Measurements from ENCODE around the gene HDDC3.

Gene HDDC3

GRCh38 chr15:90931828-90932659 is at the start of gene HDDC3:
TSS of gene HDDC3 (minus strand) at chr15:90932549. CDS start at chr15:90932540, 9 bp downstream.
- peak; percentile 97 for DNase-seq (ENCODE audit: low spot score)

- no peak for DNase-seq (ENCODE audit: low spot score)
Measured at GRCh38 chr15:90982135-90982534, 49.8 kb upstream of the HDDC3 start.

GRCh38 chr15:90981681-90982080 is 49.3 kb upstream of the HDDC3 start:
- DNase-seq (ENCODE audit: low spot score), result no peak

- DNase-seq (ENCODE audit: low spot score), result no peak
Measured at GRCh38 chr15:90979582-90979981, 47.2 kb upstream of the HDDC3 start.

GRCh38 chr15:90974216-90974615 is 41.9 kb upstream of the HDDC3 start:
- no peak for DNase-seq (ENCODE audit: low spot score)

GRCh38 chr15:90972133-90972532 is 39.8 kb upstream of the HDDC3 start:
- DNase-seq (ENCODE audit: low spot score), result no peak

- DNase-seq (ENCODE audit: low spot score), result no peak
Measured at GRCh38 chr15:90970274-90970673, 37.9 kb upstream of the HDDC3 start.

- no peak for DNase-seq (ENCODE audit: low spot score)
Measured at GRCh38 chr15:90968434-90968833, 36.1 kb upstream of the HDDC3 start.

GRCh38 chr15:90967206-90967605 is 34.9 kb upstream of the HDDC3 start:
- no peak for DNase-seq (ENCODE audit: low spot score)

GRCh38 chr15:90966262-90966661 is 33.9 kb upstream of the HDDC3 start:
- no peak for DNase-seq (ENCODE audit: low spot score)

GRCh38 chr15:90962021-90962420 is 29.7 kb upstream of the HDDC3 start:
- no peak for DNase-seq (ENCODE audit: low spot score)

GRCh38 chr15:90960298-90961091 is 28.1 kb upstream of the HDDC3 start:
- no peak for DNase-seq (ENCODE audit: low spot score)

GRCh38 chr15:90959894-90960293 is 27.5 kb upstream of the HDDC3 start:
- DNase-seq (ENCODE audit: low spot score), result no peak

GRCh38 chr15:90959028-90959595 is 26.8 kb upstream of the HDDC3 start:
- DNase-seq (ENCODE audit: low spot score), result no peak

GRCh38 chr15:90957791-90958190 is 25.4 kb upstream of the HDDC3 start:
- no peak for DNase-seq (ENCODE audit: low spot score)

GRCh38 chr15:90957031-90957790 is 24.9 kb upstream of the HDDC3 start:
- DNase-seq (ENCODE audit: low spot score), result no peak

GRCh38 chr15:90956274-90957030 is 24.1 kb upstream of the HDDC3 start:
- peak; percentile 72 for DNase-seq (ENCODE audit: low spot score)

- peak; percentile 41 for DNase-seq (ENCODE audit: low spot score)
Measured at GRCh38 chr15:90955624-90956273, 23.4 kb upstream of the HDDC3 start.

GRCh38 chr15:90954712-90955623 is 22.6 kb upstream of the HDDC3 start, which contains the start of gene RCCD1:
TSS of gene RCCD1 (plus strand) at chr15:90954884. CDS start at chr15:90956735, 1,851 bp downstream.
- DNase-seq (ENCODE audit: low spot score), result peak; percentile 97

All from NAMALWA (cell line).